ENCODE results near the gene UVRAG. TPM values are rescaled to one million over a fixed set of nuclear protein-coding genes. Genes with fewer than 3 reads are reported as not detected.

Gene UVRAG
- total RNA-seq, 3 donors from 2014 or later (not counting 1 experiment from before 2014, with no cell fraction given) = 39.9 to 52.5 (median 41.4) TPM

- no peak overlapping the region for H3K4me3 Mint-ChIP-seq
- TF ChIP-seq CTCF (IDR thresholded peaks at IDR 0.05) = no peak
- no peaks in the 10 kb centered on the region for H3K4me1 ChIP-seq (ENCODE audit: control insufficient read depth, insufficient read depth, low read length)
- H3K27me3 ChIP-seq (ENCODE audit: control insufficient read depth, insufficient read depth, low read length) = no peaks in the 10 kb centered on the region
- H3K27ac ChIP-seq (ENCODE audit: low read length) = no peak overlapping the region
- peaks cover 10 to 23% of the 10 kb centered on the region in 2 donors for H3K4me1 Mint-ChIP-seq
- H3K36me3 ChIP-seq (ENCODE audit: control insufficient read depth, insufficient read depth, low read length) = peaks cover 1% of the 10 kb centered on the region
- no peaks in the 10 kb centered on the region for H3K27me3 Mint-ChIP-seq (ENCODE audit: low read depth in 2 of 2)
- peaks cover 5% of the 10 kb centered on the region for H3K9me3 ChIP-seq (ENCODE audit: control insufficient read depth, insufficient read depth, low read length)
- WGBS (ENCODE audit: insufficient coverage) = 100% methylated on average over 3 of the region's 5 CpGs
- DNase-seq (peak in 1 of 2 donors; percentile 39), ATAC-seq (no peak)
- no peaks in the 10 kb centered on the region for H3K36me3 Mint-ChIP-seq
- H3K4me3 ChIP-seq (ENCODE audit: low read length) = no peak overlapping the region
- no peaks in the 10 kb centered on the region for H3K9me3 Mint-ChIP-seq
- H3K27ac Mint-ChIP-seq = no peak overlapping the region
- intact Hi-C loops (cut with micrococcal nuclease) = no loop called here
These were observed 233.8 kb downstream of the UVRAG start for GRCh38 chr11:76048763-76049162.

DNA sequence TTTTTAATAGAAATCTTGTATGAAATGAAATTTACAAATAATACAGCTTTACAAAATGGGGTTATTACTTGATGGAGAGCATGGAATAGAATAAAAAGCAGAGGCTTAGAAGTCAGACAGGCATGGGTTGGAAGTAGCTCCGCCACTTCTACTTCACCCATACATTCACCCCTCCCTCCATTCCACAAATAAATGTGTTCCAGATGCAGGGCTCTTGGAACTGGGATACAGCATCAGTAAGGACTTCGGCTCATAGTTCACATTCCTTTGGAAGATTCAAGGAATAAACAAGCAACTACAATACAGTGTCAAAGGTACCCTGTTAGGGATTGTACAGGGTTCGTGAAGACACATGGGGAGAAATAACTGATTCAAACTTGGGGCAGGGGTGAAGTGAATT, 234.5 kb downstream of the UVRAG start:
- Mint-ChIP-seq H3K36me3 (no peaks in the 10 kb centered on the region), H3K27ac (no peak overlapping the region), H3K9me3 (no peaks in the 10 kb centered on the region), H3K4me3 (no peak overlapping the region), H3K4me1 (peaks cover 16 to 29% of the 10 kb centered on the region in 2 donors), H3K27me3 (ENCODE audit: low read depth in 2 of 2) (no peaks in the 10 kb centered on the region)
- H3K27ac ChIP-seq (ENCODE audit: low read length) = no peak overlapping the region
- DNase-seq (no peak), ATAC-seq (no peak)
- H3K4me1 ChIP-seq (ENCODE audit: control insufficient read depth, insufficient read depth, low read length) = no peaks in the 10 kb centered on the region
- H3K4me3 ChIP-seq (ENCODE audit: low read length) = no peak overlapping the region
- peaks cover 1% of the 10 kb centered on the region for H3K36me3 ChIP-seq (ENCODE audit: control insufficient read depth, insufficient read depth, low read length)
- intact Hi-C loops (cut with micrococcal nuclease) = no loop called here
- peaks cover 5% of the 10 kb centered on the region for H3K9me3 ChIP-seq (ENCODE audit: control insufficient read depth, insufficient read depth, low read length)
- no peaks in the 10 kb centered on the region for H3K27me3 ChIP-seq (ENCODE audit: control insufficient read depth, insufficient read depth, low read length)
- WGBS (ENCODE audit: insufficient coverage) = 92% methylated on average over 3 of the region's 3 CpGs
- no peak for TF ChIP-seq CTCF (IDR thresholded peaks at IDR 0.05)

DNA sequence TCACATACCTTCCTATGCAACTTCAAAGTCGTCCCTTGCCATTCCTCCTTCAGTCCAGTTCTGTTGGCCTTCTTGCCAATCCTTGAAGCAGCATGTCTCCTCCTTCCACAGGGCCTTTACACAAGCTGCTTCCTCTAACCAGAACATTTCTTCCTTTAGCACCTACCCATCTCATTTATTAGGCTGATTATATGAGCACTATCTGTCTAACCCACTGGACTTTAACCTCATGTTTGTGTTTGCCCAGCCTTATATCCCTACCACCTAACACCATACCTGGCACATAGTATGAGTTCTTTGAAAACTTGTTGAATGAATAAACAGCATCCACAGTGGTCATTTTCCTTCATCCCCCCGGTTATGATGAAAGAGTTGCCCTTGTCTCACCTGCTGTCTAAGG, 236.9 kb downstream of the UVRAG start:
- Histone ChIP-seq H3K36me3 (ENCODE audit: control insufficient read depth, insufficient read depth, low read length) (peaks cover 1% of the 10 kb centered on the region), H3K4me1 (ENCODE audit: control insufficient read depth, insufficient read depth, low read length) (no peaks in the 10 kb centered on the region), H3K4me3 (ENCODE audit: low read length) (no peak overlapping the region), H3K27ac (ENCODE audit: low read length) (no peak overlapping the region), H3K27me3 (ENCODE audit: control insufficient read depth, insufficient read depth, low read length) (no peaks in the 10 kb centered on the region), H3K9me3 (ENCODE audit: control insufficient read depth, insufficient read depth, low read length) (peaks cover 5% of the 10 kb centered on the region)
- DNase-seq = no peak
- no peak overlapping the region for H3K4me3 Mint-ChIP-seq
- peak overlapping the region in 1 of 2 donors; percentile 24 for H3K27ac Mint-ChIP-seq
- H3K27me3 Mint-ChIP-seq (ENCODE audit: low read depth in 2 of 2) = no peaks in the 10 kb centered on the region
- WGBS (ENCODE audit: insufficient coverage) = 100% methylated on average over 2 of the region's 2 CpGs
- H3K36me3 Mint-ChIP-seq = no peaks in the 10 kb centered on the region
- no peak for TF ChIP-seq CTCF (IDR thresholded peaks at IDR 0.05)
- peaks cover 25 to 34% of the 10 kb centered on the region in 2 donors for H3K4me1 Mint-ChIP-seq
- intact Hi-C loops (cut with micrococcal nuclease) = loop anchor here (10.0 kb wide), 1 partner anchor 57 kb away; no protein-coding TSS in a partner anchor
- ATAC-seq = no peak
- H3K9me3 Mint-ChIP-seq = no peaks in the 10 kb centered on the region

- no peaks in the 10 kb centered on the region for H3K27me3 ChIP-seq (ENCODE audit: control insufficient read depth, insufficient read depth, low read length)
- intact Hi-C loops (cut with micrococcal nuclease) = loop anchor here (10.0 kb wide), 1 partner anchor 60 kb away; no protein-coding TSS in a partner anchor
- no peak for DNase-seq
- WGBS (ENCODE audit: insufficient coverage) = 96% methylated on average over 3 of the region's 3 CpGs
- Mint-ChIP-seq H3K27ac (no peak overlapping the region), H3K4me1 (peaks cover 26 to 36% of the 10 kb centered on the region in 2 donors), H3K9me3 (no peaks in the 10 kb centered on the region), H3K27me3 (ENCODE audit: low read depth in 2 of 2) (no peaks in the 10 kb centered on the region), H3K36me3 (no peaks in the 10 kb centered on the region), H3K4me3 (no peak overlapping the region)
- H3K36me3 ChIP-seq (ENCODE audit: control insufficient read depth, insufficient read depth, low read length) = peaks cover 1% of the 10 kb centered on the region
- no peak for TF ChIP-seq CTCF (IDR thresholded peaks at IDR 0.05)
- H3K4me3 ChIP-seq (ENCODE audit: low read length) = no peak overlapping the region
- H3K9me3 ChIP-seq (ENCODE audit: control insufficient read depth, insufficient read depth, low read length) = no peaks in the 10 kb centered on the region
- no peaks in the 10 kb centered on the region for H3K4me1 ChIP-seq (ENCODE audit: control insufficient read depth, insufficient read depth, low read length)
- no peak overlapping the region for H3K27ac ChIP-seq (ENCODE audit: low read length)
- no peak for ATAC-seq
These were observed 239.3 kb downstream of the UVRAG start for GRCh38 chr11:76054330-76054729.

All from natural killer cell (primary cell).